Panc1 (cell line): ENCODE data around the gene CDK6. TPM values are rescaled to one million over a fixed set of nuclear protein-coding genes. Genes with fewer than 3 reads are reported as not detected.

Experiments
- ATAC-seq: fragments of 200-7000 bp; cut with Tn5 transposase; 2 replicates; pipeline ENCODE4 v1.9.1; 2020; ENCODE audit warnings: mild to moderate bottlenecking, moderate library complexity
- BruUV-seq: library from RNA; stranded (reverse); fragments of 400-500 nt; replicated peaks from 2 replicates; lab custom pipeline; 2021; lab: Mats Ljungman, UMichigan
- CTCF ChIA-PET: fragments of 300-600 bp; sonication (Branson Sonifier 250); formaldehyde crosslinking; loops from one replicate; lab custom pipeline; 2022; ENCODE audit warnings: antibody characterized with exemption; lab: Charles Lee
- POLR2A ChIA-PET: fragments of 300-600 bp; sonication (Branson Sonifier 250); formaldehyde crosslinking; loops from one replicate; lab custom pipeline; 2022; ENCODE audit warnings: antibody characterized with exemption; lab: Charles Lee
- DNase-seq: peaks from one replicate; pipeline ENCODE4 v3.0.0-alpha.2; 2010; ENCODE audit warnings: low read depth, low spot score
- H3K27ac ChIP-seq: 2 replicates; pipeline ENCODE4 v1.5.1; 2011; ENCODE audit warnings: mild to moderate bottlenecking, low read length, inconsistent platforms
- H3K27me3 ChIP-seq: fragments of 200-500 bp; sonication (Bioruptor generic); 2 replicates; pipeline ENCODE4 v1.6.0; 2014; ENCODE audit warnings: low read length, inconsistent platforms; ENCODE audit not compliant: control insufficient read depth, insufficient read depth
- H3K36me3 ChIP-seq: fragments of 200-500 bp; sonication (Bioruptor generic); 2 replicates; pipeline ENCODE4 v1.5.1; 2014; ENCODE audit warnings: inconsistent platforms, mild to moderate bottlenecking, low read length, moderate library complexity; ENCODE audit not compliant: control insufficient read depth, insufficient read depth
- H3K4me1 ChIP-seq: 2 replicates; pipeline ENCODE4 v1.5.1; 2011; ENCODE audit warnings: inconsistent platforms, mild to moderate bottlenecking, low read length, moderate library complexity; ENCODE audit not compliant: control insufficient read depth, insufficient read depth
- H3K4me3 ChIP-seq, 2 experiments: 2 replicates each; pipeline ENCODE4 v1.5.1; 2011 to 2012; ENCODE audit warnings: low read depth in 2 of 2, low read length in 2 of 2, mild to moderate bottlenecking in 2 of 2, inconsistent platforms in 1 of 2, moderate library complexity in 1 of 2
- H3K9me3 ChIP-seq: fragments of 200-500 bp; sonication (Bioruptor generic); 2 replicates; pipeline ENCODE4 v1.5.1; 2014; ENCODE audit warnings: low read depth, mild to moderate bottlenecking, inconsistent platforms, low read length, moderate library complexity; ENCODE audit not compliant: control insufficient read depth, insufficient read depth
- CTCF ChIP-seq: fragments of 450-650 bp; IDR thresholded peaks from 2 replicates; pipeline ENCODE4 v1.5.1; 2017; ENCODE audit warnings: mild to moderate bottlenecking
- POLR2AphosphoS5 ChIP-seq: IDR thresholded peaks from 2 replicates; pipeline ENCODE4 v1.6.1; 2012; ENCODE audit warnings: mild to moderate bottlenecking, low read depth, low read length, moderate library complexity
- SIN3A ChIP-seq: IDR thresholded peaks from 2 replicates; pipeline ENCODE4 v1.6.1; 2012; ENCODE audit warnings: low read depth, mild to moderate bottlenecking, low read length, moderate library complexity, borderline replicate concordance; ENCODE audit not compliant: insufficient read depth
- TCF7L2 ChIP-seq: IDR thresholded peaks from 2 replicates; pipeline ENCODE4 v1.6.1; 2011; ENCODE audit warnings: mild to moderate bottlenecking, low read depth, low read length, inconsistent platforms
- in situ Hi-C: cut with HindIII; loops from 2 replicates; pipeline ENCODE4 v1.10.0; 2016; ENCODE audit warnings: low sequenced_read_pairs, low pct_unique_long_range_greater_than_20kb
- intact Hi-C: fragments of 100-400 bp; cut with micrococcal nuclease; formaldehyde crosslinking; loops from one replicate; pipeline ENCODE4 v1.10.0; 2022; ENCODE audit not compliant: unreplicated experiment
- total RNA-seq: library from RNA; stranded (reverse); gene quantifications from one replicate; pipeline ENCODE4 v1.2.1, GENCODE V29; 2021; ENCODE audit not compliant: unreplicated experiment
- TF ChIP-seq, protein P1 (sequence below), 2 experiments: IDR thresholded peaks; 2 replicates each; pipeline ENCODE4 v1.6.1; 2011 to 2012; ENCODE audit warnings: low read depth in 2 of 2, control low read depth in 1 of 2, low read length in 1 of 2, mild to moderate bottlenecking in 1 of 2, moderate library complexity in 1 of 2; ENCODE audit not compliant: insufficient read depth in 1 of 2

The CDK6 gene
- total RNA-seq, 1 experiment from 2014 or later, result 57.4 TPM

DNA sequence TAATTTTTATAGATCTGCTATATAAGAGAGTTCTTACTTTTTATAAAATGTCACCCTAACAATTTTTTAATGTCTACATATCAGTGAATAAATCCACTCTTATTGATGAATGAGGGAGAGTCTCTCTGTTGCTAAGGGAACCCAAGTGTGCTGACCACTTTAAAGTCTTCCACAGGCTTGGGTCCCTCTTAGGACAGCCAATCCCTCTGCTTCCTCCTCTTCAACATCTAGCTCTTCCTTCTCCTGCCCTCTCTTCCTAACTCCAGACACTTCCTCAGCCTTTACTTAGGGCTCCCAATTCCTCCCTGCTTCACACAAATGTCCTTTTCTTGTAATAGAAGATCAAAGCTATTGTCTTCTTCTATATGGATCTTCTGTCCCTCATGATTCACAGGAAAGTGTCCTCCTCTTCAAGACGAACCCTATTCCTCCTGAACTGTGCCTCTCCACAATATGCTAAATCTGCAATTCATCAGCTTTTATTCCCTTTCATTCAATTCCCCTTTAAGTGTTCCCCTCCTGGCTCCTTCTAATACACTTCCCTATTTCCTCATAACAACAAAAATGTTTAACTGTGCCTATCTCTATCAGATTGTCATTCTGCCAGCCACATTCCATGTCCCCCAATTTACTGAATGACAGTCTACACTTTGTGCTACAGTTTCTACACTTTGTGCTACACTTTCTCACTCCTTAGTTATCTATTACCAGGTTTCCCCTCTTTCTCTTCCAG, 37.7 kb downstream of the CDK6 start:
- CTCF ChIA-PET, result no interaction called here
- POLR2A ChIA-PET, result no interaction called here
- peaks cover 46% of the 10 kb centered on the region for H3K4me1 ChIP-seq
- intact Hi-C loops, result no loop called here
- peak overlapping the region; percentile 66 for H3K27ac ChIP-seq
- TF ChIP-seq SIN3A (no peak), TCF7L2 (no peak), POLR2AphosphoS5 (no peak), CTCF (no peak)
- TF ChIP-seq, protein P1, sequence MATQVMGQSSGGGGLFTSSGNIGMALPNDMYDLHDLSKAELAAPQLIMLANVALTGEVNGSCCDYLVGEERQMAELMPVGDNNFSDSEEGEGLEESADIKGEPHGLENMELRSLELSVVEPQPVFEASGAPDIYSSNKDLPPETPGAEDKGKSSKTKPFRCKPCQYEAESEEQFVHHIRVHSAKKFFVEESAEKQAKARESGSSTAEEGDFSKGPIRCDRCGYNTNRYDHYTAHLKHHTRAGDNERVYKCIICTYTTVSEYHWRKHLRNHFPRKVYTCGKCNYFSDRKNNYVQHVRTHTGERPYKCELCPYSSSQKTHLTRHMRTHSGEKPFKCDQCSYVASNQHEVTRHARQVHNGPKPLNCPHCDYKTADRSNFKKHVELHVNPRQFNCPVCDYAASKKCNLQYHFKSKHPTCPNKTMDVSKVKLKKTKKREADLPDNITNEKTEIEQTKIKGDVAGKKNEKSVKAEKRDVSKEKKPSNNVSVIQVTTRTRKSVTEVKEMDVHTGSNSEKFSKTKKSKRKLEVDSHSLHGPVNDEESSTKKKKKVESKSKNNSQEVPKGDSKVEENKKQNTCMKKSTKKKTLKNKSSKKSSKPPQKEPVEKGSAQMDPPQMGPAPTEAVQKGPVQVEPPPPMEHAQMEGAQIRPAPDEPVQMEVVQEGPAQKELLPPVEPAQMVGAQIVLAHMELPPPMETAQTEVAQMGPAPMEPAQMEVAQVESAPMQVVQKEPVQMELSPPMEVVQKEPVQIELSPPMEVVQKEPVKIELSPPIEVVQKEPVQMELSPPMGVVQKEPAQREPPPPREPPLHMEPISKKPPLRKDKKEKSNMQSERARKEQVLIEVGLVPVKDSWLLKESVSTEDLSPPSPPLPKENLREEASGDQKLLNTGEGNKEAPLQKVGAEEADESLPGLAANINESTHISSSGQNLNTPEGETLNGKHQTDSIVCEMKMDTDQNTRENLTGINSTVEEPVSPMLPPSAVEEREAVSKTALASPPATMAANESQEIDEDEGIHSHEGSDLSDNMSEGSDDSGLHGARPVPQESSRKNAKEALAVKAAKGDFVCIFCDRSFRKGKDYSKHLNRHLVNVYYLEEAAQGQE (IDR thresholded peaks at IDR 0.05; ENCODE audit: insufficient read depth in 1 of 2, low read depth in 2 of 2, low read length in 1 of 2), result no peak
- DNase-seq (no peak), ATAC-seq (peak; percentile 50; the same call in 1 of the 2 replicates)
- H3K9me3 ChIP-seq, result no peaks in the 10 kb centered on the region
- H3K27me3 ChIP-seq, result no peaks in the 10 kb centered on the region
- no peak overlapping the region for H3K4me3 ChIP-seq
- H3K36me3 ChIP-seq, result no peaks in the 10 kb centered on the region
- no TSS peak for BruUV-seq
- in situ Hi-C loops, result no loop called here

- in situ Hi-C loops, result no loop called here
- H3K27ac ChIP-seq, result peak overlapping the region; percentile 15
- no TSS peak for BruUV-seq
- H3K4me1 ChIP-seq, result peaks cover 42% of the 10 kb centered on the region
- ChIA-PET POLR2A (no interaction called here), CTCF (no interaction called here)
- DNase-seq, result no peak
- H3K36me3 ChIP-seq, result no peaks in the 10 kb centered on the region
- peak; percentile 69; the same call in 1 of the 2 replicates for ATAC-seq
- intact Hi-C loops, result no loop called here
- no peaks in the 10 kb centered on the region for H3K9me3 ChIP-seq
- no peaks in the 10 kb centered on the region for H3K27me3 ChIP-seq
- TF ChIP-seq TCF7L2 (no peak), CTCF (peak; percentile 15; the same call in 1 of the 2 replicates)
- no peak overlapping the region for H3K4me3 ChIP-seq
Observed at GRCh38 chr7:92797693-92798092, 38.7 kb downstream of the CDK6 start.
